Activated CD8-positive, alpha-beta memory T cell treated with anti-CD3 and anti-CD28 coated beads, Interleukin-2, amount 50 U/mL, for 48 hours (primary cell): Measurements from ENCODE around the gene LPCAT1.
A peak's percentile ranks its signal among the peaks of the same experiment; 100 is the strongest.
"Not testable (repeated sequence)": the region's sequence is repeated elsewhere in the genome, so short reads cannot be mapped to it uniquely, and the experiment has no call there.

Source experiments
- DNase-seq: peaks from one replicate; pipeline ENCODE4 v3.0.0-alpha.2; 2020

LPCAT1 gene, protein sequence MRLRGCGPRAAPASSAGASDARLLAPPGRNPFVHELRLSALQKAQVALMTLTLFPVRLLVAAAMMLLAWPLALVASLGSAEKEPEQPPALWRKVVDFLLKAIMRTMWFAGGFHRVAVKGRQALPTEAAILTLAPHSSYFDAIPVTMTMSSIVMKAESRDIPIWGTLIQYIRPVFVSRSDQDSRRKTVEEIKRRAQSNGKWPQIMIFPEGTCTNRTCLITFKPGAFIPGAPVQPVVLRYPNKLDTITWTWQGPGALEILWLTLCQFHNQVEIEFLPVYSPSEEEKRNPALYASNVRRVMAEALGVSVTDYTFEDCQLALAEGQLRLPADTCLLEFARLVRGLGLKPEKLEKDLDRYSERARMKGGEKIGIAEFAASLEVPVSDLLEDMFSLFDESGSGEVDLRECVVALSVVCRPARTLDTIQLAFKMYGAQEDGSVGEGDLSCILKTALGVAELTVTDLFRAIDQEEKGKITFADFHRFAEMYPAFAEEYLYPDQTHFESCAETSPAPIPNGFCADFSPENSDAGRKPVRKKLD

DNA sequence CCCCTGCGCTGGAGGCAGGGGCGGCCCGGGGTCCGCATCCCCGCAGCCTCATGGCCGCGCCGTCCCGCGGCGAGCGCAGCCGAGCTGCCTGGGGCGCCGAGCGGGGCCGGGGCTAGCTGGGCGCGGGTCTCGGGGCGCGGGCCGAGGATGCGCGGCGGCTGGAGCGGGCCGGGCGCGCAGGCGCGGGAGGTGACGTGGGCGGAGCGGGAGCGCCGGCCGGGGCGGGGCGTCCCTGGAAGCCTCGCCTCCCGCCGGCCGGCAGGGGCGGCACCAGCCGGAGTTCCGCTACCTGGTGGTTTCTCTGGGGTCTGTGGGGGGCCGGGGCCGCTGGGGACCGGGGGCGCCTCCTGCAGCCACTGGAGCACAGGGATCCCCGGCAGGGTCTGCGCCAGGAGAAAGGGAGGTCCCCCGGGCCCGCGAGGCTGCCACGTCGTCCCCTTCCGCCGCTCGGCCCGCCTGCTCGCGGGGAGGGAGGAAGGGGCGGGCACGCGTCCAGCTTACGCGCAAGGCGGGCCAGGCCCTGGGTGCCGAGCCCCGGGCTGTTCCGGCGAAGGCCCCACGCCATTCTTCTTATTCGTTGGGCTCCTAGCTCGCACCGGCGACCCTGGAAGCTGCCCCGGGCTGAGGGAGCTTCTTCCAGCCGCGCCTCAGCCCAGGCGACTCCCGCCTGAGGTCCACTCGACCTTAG lies at the start of gene LPCAT1:
Gene LPCAT1 (minus strand): TSS at position 168 of the 688 bp plus-strand sequence. CDS start 116 bp downstream, at position 52.
- peak; percentile 90 for DNase-seq

DNA sequence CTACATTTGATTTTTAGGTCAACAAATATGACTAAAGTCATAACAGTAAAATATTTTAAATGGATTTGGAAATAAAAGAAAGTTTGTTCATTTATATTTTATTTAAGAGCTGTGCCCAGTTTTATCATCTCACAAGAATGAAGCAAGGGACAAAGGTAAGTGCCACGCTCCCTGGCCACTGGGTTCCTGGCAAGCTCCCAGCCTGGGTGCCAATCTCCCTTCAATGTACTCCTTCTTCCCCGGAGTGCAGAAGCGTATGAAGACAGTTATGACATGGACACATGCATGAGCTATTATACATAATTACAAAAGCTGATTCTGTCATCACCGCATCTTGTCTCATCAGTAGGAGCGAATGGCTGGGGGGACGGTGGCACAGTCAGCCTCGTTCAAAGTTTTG lies 48.1 kb upstream of the LPCAT1 start:
- not testable (repeated sequence) for DNase-seq

DNA sequence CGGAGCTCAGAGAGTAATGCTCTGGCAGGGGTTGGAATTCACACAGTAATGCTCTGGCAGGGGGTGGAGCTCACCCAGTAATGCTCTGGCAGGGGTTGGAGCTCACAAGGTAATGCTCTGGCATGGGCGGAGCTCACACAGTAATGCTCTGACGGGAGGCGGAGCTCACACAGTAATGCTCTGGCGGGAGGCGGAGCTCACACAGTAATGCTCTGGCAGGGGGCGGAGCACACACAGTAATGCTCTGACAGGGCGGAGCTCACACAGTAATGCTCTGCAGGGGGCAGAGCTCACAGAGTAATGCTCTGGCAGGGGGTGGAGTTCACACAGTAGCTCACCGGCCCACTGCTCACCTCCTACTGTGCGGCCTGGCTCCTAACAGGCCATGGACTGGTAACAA lies 47.2 kb upstream of the LPCAT1 start:
- no peak for DNase-seq

DNA sequence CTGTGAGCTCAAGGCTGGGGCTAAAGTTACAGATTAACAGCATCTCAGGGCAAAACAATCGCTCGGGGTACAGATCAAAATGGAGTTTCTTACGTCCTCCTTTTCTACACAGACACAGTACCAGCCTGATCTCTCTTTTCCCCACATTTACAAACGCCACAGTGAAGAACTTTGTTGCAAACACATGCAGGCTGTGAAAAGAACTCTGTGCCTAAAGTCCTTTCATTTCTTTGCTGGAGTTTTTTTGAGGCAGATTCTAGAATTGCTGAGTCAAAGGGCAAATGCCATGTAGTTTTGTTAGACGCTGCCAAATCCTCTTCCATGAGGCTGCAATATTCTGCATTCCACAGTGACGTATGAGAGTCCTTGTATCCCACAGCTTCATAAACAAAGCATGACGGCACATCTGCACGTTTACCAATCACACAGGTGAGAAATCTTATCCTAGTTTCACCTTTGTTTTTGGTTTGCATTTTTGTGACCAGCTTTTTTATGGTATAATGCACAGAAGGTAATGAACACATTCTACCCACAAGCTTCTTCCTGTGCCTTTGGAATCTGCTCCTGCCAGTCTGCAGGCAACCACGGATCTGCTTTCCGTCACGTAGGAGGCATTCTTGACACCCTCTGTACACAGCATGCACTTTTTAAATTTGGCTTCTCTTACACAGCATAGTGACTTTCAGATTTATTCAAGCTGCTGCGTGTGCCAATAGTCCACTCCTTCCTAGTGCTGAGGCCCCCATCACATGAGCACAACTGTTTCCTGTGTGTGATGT lies 44.6 kb upstream of the LPCAT1 start:
- DNase-seq, result no peak

DNA sequence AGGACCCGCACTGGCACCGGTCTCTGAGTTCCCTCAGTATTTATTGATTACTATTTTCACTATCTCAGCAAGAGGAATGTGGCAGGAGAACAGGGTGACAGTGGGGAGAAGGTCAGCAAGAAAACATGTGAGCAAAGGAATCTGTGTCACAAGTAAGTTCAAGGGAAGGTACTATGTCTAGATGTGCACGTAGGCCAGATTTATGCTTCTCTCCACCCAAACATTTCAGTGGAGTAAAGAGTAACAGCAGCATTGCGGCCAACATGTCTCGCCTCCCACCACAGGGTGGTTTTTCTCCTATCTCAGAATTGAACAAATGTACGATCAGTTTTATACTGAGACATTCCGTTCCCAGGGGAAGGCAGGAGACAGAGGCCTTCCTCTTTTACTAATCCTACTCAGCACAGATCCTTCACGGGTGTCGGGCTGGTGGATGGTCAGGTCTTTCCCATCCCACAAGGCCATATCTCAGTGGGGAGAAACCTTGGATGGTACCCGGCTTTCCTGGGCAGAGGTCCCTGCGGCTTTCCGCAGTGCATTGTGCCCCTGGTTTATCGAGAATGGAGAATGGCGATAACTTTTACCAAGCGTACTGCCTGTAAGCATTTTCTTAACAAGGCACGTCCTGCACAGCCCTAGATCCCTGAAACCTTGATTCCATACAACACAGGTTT lies 43.9 kb upstream of the LPCAT1 start:
- not testable (repeated sequence) for DNase-seq

DNA sequence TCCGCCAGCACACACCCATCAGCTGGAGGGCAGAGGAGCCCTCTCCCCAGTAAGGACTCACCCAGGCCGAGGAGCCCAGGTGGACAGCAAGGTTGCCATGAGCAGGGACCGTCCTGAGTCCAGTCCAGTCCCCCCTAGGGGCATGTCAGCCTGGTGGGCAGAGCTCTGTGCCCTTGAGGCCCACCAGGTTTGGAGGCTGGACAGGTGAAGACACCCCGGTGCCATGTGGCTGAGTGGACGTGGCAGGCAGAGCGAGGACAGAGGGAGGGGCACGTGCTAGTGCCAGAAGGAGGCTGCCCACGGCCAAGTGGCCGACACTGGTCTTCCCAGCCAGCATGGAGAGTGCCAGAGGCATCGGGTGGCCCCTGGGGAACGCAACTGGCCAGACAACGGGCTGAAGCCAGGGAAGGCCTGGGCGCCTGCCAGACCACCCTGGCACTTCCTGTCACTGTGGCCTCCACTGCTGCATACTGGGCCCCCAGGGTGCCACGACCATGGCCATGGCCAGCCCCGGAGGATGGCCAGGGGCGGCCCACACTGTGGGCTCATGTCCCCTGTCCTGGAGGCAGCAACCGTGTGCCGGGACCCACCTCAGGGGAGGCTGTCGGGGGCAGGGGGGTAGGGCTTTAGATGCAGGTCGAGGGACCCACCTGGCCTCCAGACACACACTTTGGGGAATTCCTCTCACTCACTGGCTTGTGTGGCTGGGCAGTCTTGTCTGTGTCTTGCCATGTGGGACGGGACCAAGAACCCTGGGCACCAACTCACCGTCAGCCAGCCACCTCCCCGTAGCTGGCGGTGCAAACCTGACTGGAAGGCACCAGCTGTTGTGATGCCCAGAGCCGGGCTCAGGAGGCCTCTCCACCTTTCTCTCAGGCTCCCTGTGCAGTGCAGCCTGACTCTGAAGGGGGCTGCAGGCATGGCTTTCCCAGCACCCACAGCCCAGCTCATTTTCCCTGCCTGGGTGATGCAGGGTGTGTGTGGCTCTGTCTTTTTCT lies 42.3 kb upstream of the LPCAT1 start:
- DNase-seq, result no peak

DNA sequence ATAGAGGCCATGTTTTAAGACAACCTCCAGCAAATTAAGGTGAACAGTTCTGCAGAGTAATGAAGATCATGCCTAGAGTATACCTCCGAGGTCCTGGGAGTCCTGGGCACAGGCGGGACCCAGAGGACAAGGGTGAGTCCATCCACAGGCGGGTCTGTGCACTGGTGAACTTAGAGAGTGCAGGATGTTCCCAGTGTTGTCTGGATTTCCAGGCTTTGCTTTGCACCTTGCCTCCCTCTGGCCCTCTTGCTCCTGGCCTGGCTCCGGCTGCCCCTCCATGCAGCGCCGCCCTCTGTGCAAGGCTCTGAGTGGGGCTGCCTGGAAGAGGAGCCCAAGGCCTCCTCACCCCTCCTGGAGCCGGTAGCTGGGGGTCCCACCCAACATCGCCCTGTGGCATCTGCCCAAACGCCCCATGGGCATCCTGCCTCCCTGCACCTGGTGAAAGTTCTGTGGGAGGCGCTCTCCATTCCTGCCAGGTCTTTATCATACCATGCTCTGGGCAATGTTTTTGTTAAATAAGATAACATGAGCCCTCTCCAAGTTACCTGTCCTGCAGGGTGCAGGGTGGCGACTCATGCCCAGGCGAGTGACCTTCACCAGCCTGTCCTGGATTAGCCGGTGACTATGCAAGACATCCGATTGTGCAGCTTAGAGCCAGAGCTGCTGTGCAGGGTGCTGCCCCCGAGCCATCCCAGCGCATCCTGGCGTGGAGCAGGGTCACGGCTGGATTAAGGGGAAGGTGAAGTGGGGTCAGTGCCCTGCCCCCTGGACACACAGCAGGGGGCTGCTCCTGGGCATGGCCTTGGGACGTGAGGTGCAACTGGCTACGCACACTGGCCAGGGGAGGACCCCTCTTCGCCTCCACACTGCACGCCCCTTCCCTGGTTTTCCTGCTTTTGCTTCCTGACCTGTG lies 41.3 kb upstream of the LPCAT1 start:
- no peak for DNase-seq

DNA sequence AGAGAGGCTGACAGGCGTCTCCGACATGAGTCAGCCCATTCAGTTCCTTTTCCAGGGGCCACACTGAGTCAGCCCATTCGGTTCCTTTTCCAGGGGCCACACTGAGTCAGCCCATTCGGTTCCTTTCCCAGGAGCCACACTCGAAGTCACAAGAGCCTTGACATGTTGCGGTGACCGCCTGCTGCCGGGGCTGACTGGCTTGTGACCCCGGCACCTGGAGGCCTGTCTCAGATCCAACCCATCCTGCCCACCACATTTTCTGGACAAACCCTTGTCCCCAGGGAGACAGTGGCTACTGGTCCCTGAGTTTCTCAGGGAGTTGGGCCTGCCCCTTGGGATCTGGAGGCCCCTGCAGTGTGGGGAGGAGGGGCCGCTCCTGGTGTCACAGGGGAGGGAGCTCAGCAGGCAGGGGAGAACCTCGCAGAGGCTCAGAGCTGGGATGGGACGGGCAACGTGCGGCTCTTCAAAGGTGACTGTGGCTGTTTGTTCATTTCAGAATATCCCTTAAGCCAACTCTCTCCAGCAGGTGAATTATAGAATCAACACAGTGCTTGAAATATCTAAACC lies 40.5 kb upstream of the LPCAT1 start:
- no peak for DNase-seq

DNA sequence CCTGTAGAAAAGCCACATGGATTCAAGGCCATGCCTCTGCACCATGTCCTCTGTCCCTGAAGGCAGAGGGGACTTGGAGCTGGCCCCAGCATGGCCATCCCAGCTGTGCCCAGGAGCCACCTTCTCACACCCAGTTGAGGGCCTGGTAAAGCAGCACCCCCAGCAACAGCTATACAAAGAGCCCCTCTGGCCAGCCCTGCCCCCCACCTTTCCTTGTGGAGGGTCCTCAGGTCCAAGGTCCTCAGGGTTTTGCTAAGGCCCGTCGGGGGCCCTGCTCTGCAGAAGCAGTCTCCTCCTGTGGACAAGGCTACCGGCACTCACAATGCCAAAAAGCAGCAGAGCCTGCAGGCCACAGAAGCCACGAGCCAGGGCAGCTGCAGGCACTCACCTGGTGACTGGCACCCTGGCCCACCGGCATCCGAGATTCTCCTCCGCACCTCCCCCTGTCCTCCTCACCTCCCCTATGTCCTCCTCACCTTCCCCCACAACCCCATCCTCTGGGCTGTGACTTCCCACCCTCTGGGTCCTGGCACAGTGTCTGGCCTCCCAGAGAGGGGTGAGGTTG lies 39.9 kb upstream of the LPCAT1 start:
- DNase-seq, result no peak

DNA sequence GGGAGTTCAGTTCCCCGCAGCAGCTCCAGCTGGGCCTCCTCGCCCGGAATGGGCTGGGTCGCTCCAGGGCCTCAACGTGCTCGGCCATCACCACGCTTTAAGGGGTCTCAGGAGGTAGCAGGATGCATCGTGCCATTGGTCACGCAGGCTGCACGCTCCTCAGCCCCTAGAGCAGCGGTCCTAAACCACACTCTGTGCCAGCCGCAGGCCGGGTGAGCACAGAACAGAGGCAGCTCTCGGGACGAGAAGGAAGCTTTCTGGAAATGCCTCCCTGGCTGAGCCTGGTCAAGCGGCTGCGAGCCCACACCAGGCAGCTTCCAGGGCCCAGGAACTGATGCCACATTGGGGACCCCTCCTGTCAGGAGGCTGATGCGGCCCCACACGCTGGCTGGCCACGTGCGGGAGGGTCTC lies 39.3 kb upstream of the LPCAT1 start:
- DNase-seq, result no peak

DNA sequence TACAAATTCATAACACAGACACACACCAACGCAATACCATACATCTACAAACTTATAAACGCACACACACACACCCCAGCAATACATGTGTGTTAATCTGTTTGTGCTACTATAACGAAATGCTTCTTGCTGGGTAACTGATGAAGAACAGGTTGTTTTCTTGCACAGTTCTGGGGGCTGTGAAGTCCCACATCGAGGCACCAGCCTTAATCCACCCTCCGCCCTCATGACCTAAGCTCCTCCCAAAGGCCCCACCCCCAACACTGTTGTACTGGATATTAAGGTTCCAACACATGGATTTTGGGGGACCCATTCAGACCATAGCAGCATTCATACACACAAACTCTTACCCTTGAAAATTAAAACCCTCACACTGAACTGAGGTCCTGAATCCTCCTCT lies 38.8 kb upstream of the LPCAT1 start:
- DNase-seq, result no peak

DNA sequence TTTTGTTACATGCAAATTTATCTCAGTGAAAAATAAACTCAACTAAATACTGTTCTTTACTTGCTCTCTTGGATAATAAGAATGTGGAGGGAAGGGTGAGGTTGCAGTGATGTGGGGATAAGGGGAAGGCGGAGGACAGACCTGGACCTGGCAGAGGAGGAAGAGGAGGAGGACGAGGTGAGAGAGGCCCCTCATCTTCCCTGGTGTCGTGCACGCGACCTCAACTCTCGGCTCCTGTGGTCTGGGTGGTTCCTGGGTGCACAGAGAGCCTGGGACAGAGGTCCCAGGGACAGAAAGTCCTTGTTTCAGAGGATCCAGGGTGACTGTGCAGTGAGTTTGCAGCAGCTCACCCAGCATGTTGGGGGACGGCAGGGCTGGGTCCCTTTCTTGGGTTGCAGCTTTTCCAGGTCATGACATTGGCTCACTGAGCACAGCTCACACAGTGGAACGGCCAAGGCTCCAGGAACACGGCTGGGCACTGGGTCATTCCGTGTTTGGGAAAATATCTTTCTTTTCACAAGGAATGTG lies 37.7 kb upstream of the LPCAT1 start:
- DNase-seq, result no peak

DNA sequence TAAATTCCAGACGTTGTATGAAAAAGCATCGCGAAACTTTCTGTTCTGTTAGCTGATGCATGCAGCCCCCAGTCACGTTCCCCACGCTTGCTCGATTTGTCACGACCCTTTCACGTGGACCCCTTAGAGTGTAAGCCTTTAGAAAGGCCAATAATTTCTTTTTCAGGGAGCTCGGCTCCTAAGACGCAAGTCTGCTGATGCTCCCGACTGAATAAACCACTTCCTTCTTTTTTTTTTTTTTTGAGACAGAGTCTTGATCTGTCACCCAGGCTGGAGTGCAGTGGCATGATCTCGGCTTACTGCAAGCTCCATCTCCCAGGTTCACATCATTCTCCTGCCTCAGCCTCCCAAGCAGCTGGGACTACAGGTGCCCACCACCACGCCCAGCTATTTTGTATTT lies 36.7 kb upstream of the LPCAT1 start:
- not testable (repeated sequence) for DNase-seq

DNA sequence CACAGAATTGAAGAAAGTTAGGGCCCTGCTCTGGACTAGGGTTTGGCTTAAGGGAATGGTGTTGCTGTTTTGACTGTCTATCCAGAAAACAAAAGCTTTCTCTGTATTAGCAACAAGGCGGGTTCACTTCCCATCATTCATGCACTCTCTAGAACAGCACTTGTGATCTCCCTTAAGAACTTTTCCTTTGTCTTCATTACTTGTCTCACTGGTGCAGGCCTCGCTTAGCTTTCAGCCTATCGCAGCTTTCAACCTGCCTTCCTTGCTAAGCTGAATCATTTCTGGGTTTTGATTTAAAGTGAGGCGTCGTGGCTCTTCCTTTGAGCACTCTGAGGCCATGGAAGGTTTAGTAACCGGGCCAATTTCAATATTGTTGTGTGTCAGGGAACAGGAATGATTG lies 35.2 kb upstream of the LPCAT1 start:
- peak; percentile 7 for DNase-seq

DNA sequence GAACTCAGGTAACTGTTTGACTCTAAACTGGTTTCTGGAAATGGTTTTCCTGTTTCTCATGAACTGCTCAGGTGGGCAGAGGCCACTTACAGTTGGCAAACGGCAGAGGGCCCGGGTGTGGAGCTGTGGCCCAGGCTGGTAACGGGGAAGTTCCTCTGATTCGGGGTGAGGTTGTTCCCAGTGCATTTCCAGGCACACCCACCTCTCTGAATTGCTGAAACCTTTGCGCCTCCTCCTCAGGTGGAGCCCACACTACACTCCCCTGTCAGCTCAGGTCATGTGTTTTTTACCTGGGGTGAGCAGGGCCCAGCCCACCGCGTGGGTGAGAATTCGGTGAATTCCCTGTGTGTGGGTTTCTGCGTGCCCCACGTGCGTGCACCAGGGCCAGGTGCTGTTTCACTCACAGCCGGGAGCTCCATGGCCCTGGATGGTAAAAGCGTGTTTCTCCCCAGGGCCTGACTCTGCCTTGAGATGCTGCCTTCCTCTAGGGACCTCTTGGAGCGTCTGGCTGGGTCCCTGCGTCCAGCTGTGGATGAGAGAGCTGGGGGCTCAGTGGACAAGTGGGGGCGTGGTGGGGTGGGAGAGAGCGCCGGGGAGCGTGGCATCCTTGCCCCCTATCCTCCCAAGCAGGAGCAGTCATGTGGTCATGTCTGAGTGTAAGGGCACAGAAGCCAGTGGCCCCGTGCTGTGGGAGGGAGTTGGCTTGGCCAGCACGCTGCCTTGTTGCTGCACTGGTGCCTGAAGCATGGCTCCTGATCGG lies 33.5 kb upstream of the LPCAT1 start:
- DNase-seq, result peak; percentile 35

DNA sequence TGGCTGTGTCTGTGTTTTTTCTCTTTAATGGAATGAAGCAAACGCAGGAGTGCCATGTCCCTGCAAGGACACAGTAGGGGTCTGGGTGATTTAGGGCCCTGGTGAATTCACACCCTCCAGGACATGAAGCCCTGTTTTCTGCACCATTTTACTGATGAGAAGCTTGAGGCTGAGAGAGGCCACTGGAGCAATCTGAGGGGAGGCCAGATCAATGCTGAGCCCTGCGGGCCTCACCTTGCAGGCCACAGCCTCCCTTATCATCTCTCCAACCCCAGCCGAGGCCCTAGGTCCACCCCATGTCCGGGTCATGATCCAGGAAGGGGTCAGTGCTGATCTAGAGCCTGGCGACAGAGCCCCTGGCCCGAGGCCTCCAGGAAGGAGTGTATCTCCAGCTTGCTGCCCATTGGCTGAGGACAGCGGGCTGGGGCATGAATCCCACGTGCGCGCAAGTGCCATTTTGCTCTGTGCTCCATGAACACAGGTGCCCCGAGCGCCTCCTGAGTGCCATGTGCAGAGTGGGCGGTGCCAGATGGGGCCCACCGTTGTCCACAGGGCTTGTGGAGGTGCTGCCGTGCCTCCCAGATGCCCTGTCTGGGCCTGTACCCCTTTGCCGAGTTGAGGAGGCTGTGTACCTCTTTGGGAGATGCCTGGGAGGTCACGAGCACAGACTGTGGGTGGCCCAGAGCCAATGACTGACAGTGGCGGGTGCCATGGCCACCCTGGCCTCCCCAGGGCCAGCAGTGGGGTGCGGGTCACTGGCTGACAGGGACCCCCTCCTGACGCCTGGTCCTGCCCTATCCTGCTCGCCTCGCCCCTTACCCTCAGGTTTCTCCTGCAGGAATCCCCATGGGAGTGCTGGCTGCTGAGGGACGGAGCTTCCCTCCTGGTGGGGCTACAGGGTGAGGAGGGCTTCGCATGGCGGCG lies 32.3 kb upstream of the LPCAT1 start:
- DNase-seq, result peak; percentile 33
